SK-N-SH (cell line): ENCODE measurements around the gene PPM1L. TPM values are rescaled to one million over a fixed set of nuclear protein-coding genes. Genes with fewer than 3 reads are reported as not detected.

Experiments
- CTCF ChIA-PET: fragments of 300-600, 350-600 bp; formaldehyde crosslinking; extraction: SDS; loops from one replicate; lab custom pipeline; 2021; lab: Yijun Ruan, JAX
- POLR2A ChIA-PET: fragments of 350-600 bp; sonication (Branson Sonifier 250); formaldehyde crosslinking; extraction: SDS; loops from one replicate; lab custom pipeline; 2020; ENCODE audit warnings: antibody characterized with exemption, inconsistent platforms; lab: Yijun Ruan, JAX
- DNase-seq: peaks from one replicate; pipeline ENCODE4 v3.0.0; 2012
- H2AFZ ChIP-seq: fragments of 200-600 bp; sonication (generic); 2 replicates; pipeline ENCODE4 v1.8.1; 2016; ENCODE audit warnings: antibody characterized with exemption, mild to moderate bottlenecking, low read depth
- H3F3A ChIP-seq: fragments of 200-600 bp; sonication (generic); replicated peaks from 2 replicates; pipeline ENCODE3; 2016; ENCODE audit warnings: antibody characterized with exemption, mild to moderate bottlenecking; ENCODE audit not compliant: insufficient read depth
- H3K27ac ChIP-seq, 2 experiments: fragments of 200-500 bp in 1 of 2; fragments of 200-600 bp in 1 of 2; sonication (Bioruptor generic) in 1 of 2; sonication (generic), shearing (Covaris generic) in 1 of 2; 2 replicates each; pipeline versions ENCODE4 v1.5.1 to v1.6.1; 2014 to 2016; ENCODE audit warnings: low read depth in 2 of 2, inconsistent platforms in 1 of 2, low read length in 1 of 2, mild to moderate bottlenecking in 1 of 2, mixed read lengths in 1 of 2
- H3K27me3 ChIP-seq: fragments of 200-600 bp; sonication (generic), shearing (Covaris generic); 2 replicates; pipeline ENCODE4 v1.6.1; 2016; ENCODE audit warnings: mixed run types; ENCODE audit not compliant: insufficient read depth
- H3K36me3 ChIP-seq, 2 experiments: fragments of 200-500 bp in 1 of 2; fragments of 200-600 bp in 1 of 2; sonication (Bioruptor generic) in 1 of 2; sonication (generic) in 1 of 2; replicated peaks in 1 of 2; 2 replicates each; pipeline versions ENCODE3 to v1.5.1; 2014 to 2016; ENCODE audit warnings: low read length in 1 of 2, mild to moderate bottlenecking in 1 of 2; ENCODE audit not compliant: insufficient read depth in 2 of 2, control insufficient read depth in 1 of 2
- H3K4me1 ChIP-seq, 2 experiments: fragments of 200-500 bp in 1 of 2; fragments of 200-600 bp in 1 of 2; sonication (Bioruptor generic) in 1 of 2; sonication (generic), shearing (Covaris generic) in 1 of 2; 2 replicates each; pipeline versions ENCODE4 v1.5.1 to v1.6.1; 2014 to 2016; ENCODE audit warnings: low read depth in 1 of 2, low read length in 1 of 2, mixed run types in 1 of 2; ENCODE audit not compliant: insufficient read depth in 2 of 2, control insufficient read depth in 1 of 2
- H3K4me2 ChIP-seq: fragments of 200-600 bp; sonication (generic), shearing (Covaris generic); 2 replicates; pipeline ENCODE4 v1.6.1; 2017; ENCODE audit warnings: mixed run types
- H3K4me3 ChIP-seq, 2 experiments: fragments of 200-500 bp in 1 of 2; fragments of 200-600 bp in 1 of 2; sonication (Bioruptor generic) in 1 of 2; sonication (generic), shearing (Covaris generic) in 1 of 2; 2 replicates each; pipeline versions ENCODE4 v1.5.1 to v1.8.1; 2014 to 2016; ENCODE audit warnings: low read depth in 2 of 2, inconsistent platforms in 1 of 2, low read length in 1 of 2, mild to moderate bottlenecking in 1 of 2, mixed read lengths in 1 of 2, moderate library complexity in 1 of 2
- H3K79me2 ChIP-seq: fragments of 200-600 bp; sonication (generic); 2 replicates; pipeline ENCODE4 v1.8.1; 2017; ENCODE audit warnings: mild to moderate bottlenecking; ENCODE audit not compliant: insufficient read depth
- H3K9ac ChIP-seq: fragments of 200-600 bp; sonication (generic); 2 replicates; pipeline ENCODE4 v1.6.1; 2017; ENCODE audit warnings: mixed run types
- H3K9me2 ChIP-seq: fragments of 200-600 bp; sonication (generic); 2 replicates; pipeline ENCODE4 v1.6.1; 2017; ENCODE audit warnings: mixed run types
- H3K9me3 ChIP-seq: fragments of 200-600 bp; sonication (generic); 2 replicates; pipeline ENCODE4 v1.6.1; 2017; ENCODE audit warnings: mixed run types, mild to moderate bottlenecking, moderate library complexity
- H4K20me1 ChIP-seq: fragments of 200-600 bp; sonication (generic); 2 replicates; pipeline ENCODE4 v1.6.1; 2017; ENCODE audit warnings: mild to moderate bottlenecking, mixed run types; ENCODE audit not compliant: insufficient read depth
- CHD2 ChIP-seq: fragments of 150-350 bp; IDR thresholded peaks from 2 replicates; pipeline ENCODE4 v1.6.1; 2018; ENCODE audit warnings: low read length; ENCODE audit not compliant: partially characterized antibody
- FOSL2 ChIP-seq: IDR thresholded peaks from 2 replicates; pipeline ENCODE4 v1.4.0; 2012; ENCODE audit warnings: low read depth, mild to moderate bottlenecking, moderate library complexity, borderline replicate concordance
- JUND ChIP-seq: IDR thresholded peaks from 2 replicates; pipeline ENCODE4 v1.4.0; 2012
- MEF2A ChIP-seq: IDR thresholded peaks from 2 replicates; pipeline ENCODE4 v1.4.0; 2012; ENCODE audit warnings: low read depth, borderline replicate concordance
- MXI1 ChIP-seq: IDR thresholded peaks from 2 replicates; pipeline ENCODE4 v1.6.1; 2012; ENCODE audit warnings: mild to moderate bottlenecking, low read depth, low read length, improper control_type of control experiment
- NFIC ChIP-seq: IDR thresholded peaks from 2 replicates; pipeline ENCODE4 v1.4.0; 2012; ENCODE audit warnings: borderline replicate concordance
- NRF1 ChIP-seq: IDR thresholded peaks from 2 replicates; pipeline ENCODE4 v1.6.1; 2012; ENCODE audit warnings: low read depth, mild to moderate bottlenecking, low read length
- POLR2AphosphoS5 ChIP-seq: IDR thresholded peaks from 2 replicates; pipeline ENCODE4 v1.6.1; 2012; ENCODE audit warnings: low read depth, low read length
- REST ChIP-seq: IDR thresholded peaks from 2 replicates; pipeline ENCODE4 v1.6.1; 2012; ENCODE audit warnings: mild to moderate bottlenecking, low read depth, low read length, moderate library complexity
- RFX5 ChIP-seq: IDR thresholded peaks from 2 replicates; pipeline ENCODE4 v1.6.1; 2012; ENCODE audit warnings: mild to moderate bottlenecking, improper control_type of control experiment, low read length
- SIN3A ChIP-seq: IDR thresholded peaks from 2 replicates; pipeline ENCODE4 v1.6.1; 2012; ENCODE audit warnings: low read depth, mild to moderate bottlenecking, low read length, moderate library complexity, borderline replicate concordance
- SMC3 ChIP-seq: IDR thresholded peaks from 2 replicates; pipeline ENCODE4 v1.6.1; 2012; ENCODE audit warnings: low read depth, low read length, improper control_type of control experiment
- TCF12 ChIP-seq: IDR thresholded peaks from 2 replicates; pipeline ENCODE4 v1.4.0; 2012
- TEAD4 ChIP-seq: IDR thresholded peaks from 2 replicates; pipeline ENCODE4 v1.4.0; 2012; ENCODE audit warnings: mild to moderate bottlenecking, borderline replicate concordance; ENCODE audit not compliant: insufficient read depth
- ZBTB33 ChIP-seq: IDR thresholded peaks from 2 replicates; pipeline ENCODE4 v1.4.0; 2012; ENCODE audit warnings: low read depth, borderline replicate concordance
- WGBS: methylation state at CpG from one replicate; pipeline ENCODE4 v1.1.6; 2017; ENCODE audit warnings: low lambda C conversion rate; 5-methylcytosine and 5-hydroxymethylcytosine counted together
- polyA plus RNA-seq, 3 experiments: library from polyadenylated mRNA; depleted of rRNA; stranded (reverse); fragments of >200 nt; gene quantifications; 2 replicates each; pipeline ENCODE4 v1.2.3, GENCODE V29; 2012
- TF ChIP-seq, protein P1 (sequence below): IDR thresholded peaks from 2 replicates; pipeline ENCODE4 v1.4.0; 2012; ENCODE audit warnings: low read depth
- TF ChIP-seq, protein P2 (sequence below): fragments of 150-350 bp; IDR thresholded peaks from 2 replicates; pipeline ENCODE4 v1.6.1; 2017; ENCODE audit warnings: antibody characterized with exemption, low read length, low read depth, borderline replicate concordance
- TF ChIP-seq, protein P3 (sequence below): IDR thresholded peaks from 2 replicates; pipeline ENCODE4; 2012
- TF ChIP-seq, protein P4 (sequence below): fragments of 150-350 bp; IDR thresholded peaks from 2 replicates; pipeline ENCODE4 v1.6.1; 2016; ENCODE audit warnings: mild to moderate bottlenecking, low read depth, low read length

The PPM1L gene
- polyA plus RNA-seq, 1 of the 3 experiments (the other 2 are of a cell fraction) = 0.16 TPM

DNA sequence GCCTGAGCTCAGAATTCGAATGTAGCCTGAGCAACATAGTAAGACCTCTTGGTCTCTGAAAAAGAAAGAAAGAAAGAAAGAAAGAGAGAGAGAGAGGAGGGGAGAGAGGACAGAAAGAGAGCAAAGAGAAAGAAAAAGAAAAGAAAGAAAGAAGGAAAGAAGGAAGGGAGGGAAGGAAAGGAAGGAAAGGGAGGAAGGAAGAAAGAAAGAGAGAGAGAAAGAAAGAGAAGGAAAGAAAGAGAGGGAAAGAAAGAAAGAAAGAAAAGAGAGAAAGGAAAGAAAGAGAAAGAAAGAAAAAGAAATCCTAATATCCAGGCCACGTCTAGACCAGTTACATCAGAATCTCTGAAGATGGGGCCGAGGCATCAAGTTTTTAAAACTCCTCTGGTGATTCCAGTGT lies 50.7 kb downstream of the PPM1L start:
- Histone ChIP-seq H3K4me2 (no peak overlapping the region), H3K4me1 (peaks cover 0 to 23% of the 10 kb centered on the region in 2 experiments; a peak in 2 of 4 replicates), H3F3A (no peaks in the 10 kb centered on the region), H3K27me3 (no peaks in the 10 kb centered on the region), H3K27ac (no peak overlapping the region), H3K36me3 (no peaks in the 10 kb centered on the region), H3K79me2 (no peaks in the 10 kb centered on the region), H3K4me3 (no peak overlapping the region), H3K9me2 (no peaks in the 10 kb centered on the region), H2AFZ (no peak overlapping the region), H3K9me3 (no peaks in the 10 kb centered on the region), H3K9ac (no peak overlapping the region), H4K20me1 (no peaks in the 10 kb centered on the region)
- ChIA-PET CTCF (no interaction called here), POLR2A (no interaction called here)
- DNase-seq = no peak
- 39% methylated on average over 3 of the region's 3 CpGs for WGBS
- no peak for TF ChIP-seq NRF1
- TF ChIP-seq POLR2AphosphoS5 = no peak
- no peak for TF ChIP-seq NFIC
- TF ChIP-seq JUND = no peak
- no peak for TF ChIP-seq RFX5
- TF ChIP-seq, protein P1, sequence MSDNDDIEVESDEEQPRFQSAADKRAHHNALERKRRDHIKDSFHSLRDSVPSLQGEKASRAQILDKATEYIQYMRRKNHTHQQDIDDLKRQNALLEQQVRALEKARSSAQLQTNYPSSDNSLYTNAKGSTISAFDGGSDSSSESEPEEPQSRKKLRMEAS = no peak
- no peak for TF ChIP-seq SIN3A
- TF ChIP-seq, protein P2, sequence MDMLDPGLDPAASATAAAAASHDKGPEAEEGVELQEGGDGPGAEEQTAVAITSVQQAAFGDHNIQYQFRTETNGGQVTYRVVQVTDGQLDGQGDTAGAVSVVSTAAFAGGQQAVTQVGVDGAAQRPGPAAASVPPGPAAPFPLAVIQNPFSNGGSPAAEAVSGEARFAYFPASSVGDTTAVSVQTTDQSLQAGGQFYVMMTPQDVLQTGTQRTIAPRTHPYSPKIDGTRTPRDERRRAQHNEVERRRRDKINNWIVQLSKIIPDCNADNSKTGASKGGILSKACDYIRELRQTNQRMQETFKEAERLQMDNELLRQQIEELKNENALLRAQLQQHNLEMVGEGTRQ = no peak
- TF ChIP-seq, protein P3, sequence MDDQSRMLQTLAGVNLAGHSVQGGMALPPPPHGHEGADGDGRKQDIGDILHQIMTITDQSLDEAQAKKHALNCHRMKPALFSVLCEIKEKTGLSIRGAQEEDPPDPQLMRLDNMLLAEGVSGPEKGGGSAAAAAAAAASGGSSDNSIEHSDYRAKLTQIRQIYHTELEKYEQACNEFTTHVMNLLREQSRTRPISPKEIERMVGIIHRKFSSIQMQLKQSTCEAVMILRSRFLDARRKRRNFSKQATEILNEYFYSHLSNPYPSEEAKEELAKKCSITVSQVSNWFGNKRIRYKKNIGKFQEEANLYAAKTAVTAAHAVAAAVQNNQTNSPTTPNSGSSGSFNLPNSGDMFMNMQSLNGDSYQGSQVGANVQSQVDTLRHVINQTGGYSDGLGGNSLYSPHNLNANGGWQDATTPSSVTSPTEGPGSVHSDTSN = no peak
- no peak for TF ChIP-seq MEF2A
- no peak for TF ChIP-seq MXI1
- no peak for TF ChIP-seq TEAD4
- no peak for TF ChIP-seq FOSL2
- no peak for TF ChIP-seq CHD2
- TF ChIP-seq TCF12 = no peak
- TF ChIP-seq, protein P4, sequence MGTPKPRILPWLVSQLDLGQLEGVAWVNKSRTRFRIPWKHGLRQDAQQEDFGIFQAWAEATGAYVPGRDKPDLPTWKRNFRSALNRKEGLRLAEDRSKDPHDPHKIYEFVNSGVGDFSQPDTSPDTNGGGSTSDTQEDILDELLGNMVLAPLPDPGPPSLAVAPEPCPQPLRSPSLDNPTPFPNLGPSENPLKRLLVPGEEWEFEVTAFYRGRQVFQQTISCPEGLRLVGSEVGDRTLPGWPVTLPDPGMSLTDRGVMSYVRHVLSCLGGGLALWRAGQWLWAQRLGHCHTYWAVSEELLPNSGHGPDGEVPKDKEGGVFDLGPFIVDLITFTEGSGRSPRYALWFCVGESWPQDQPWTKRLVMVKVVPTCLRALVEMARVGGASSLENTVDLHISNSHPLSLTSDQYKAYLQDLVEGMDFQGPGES = no peak
- TF ChIP-seq ZBTB33 = no peak
- no peak for TF ChIP-seq REST
- no peak for TF ChIP-seq SMC3
